HG03457 (cell line): ENCODE data around the gene GATAD2A.

Experiments used
- ATAC-seq: cut with Tn5 transposase; IDR thresholded peaks from one replicate; pipeline ENCODE4 v1.9.1; 2021; ENCODE audit warnings: moderate number of reproducible peaks; ENCODE audit not compliant: unreplicated experiment

Gene GATAD2A

DNA sequence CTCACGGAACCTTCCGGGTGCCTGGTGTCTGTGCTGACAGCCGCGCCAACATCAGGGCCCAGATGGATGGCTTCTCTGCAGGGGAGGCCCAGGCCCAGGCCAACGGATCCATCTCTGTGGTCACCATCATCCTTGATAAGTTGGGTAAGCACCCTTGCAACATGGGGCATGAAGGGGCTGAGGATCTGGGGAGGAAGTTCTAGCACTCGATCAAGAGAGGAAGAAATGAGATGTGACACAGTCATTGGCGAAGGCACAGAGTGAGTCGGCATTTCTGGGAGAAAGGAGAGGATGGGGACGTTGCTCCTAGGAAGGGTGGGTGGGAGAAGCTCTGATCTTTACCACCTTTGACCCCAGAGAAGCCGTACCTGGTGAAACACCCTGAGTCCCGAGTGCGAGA is 137.0 kb downstream of the GATAD2A start:
- no peak for ATAC-seq

GRCh38 chr19:19543101-19543500 is 137.6 kb downstream of the GATAD2A start:
- no peak for ATAC-seq

DNA sequence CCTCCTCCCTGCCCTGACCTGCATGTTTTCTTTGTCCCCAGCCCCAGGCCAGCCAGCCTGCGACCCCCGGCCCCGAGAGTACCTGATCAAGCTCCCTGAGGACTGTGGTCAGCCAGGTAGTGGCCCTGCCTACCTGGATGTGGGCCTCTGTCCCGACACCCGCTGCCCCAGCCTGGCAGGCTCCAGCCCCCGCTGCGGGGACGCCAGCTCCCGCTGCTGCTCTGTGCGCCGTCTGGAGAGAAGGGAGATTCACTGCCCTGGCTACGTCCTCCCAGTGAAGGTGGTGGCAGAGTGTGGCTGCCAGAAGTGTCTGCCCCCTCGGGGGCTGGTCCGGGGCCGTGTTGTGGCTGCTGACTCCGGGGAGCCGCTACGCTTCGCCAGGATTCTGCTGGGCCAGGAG is 138.2 kb downstream of the GATAD2A start:
- ATAC-seq = no peak

- no peak for ATAC-seq
Measured at GRCh38 chr19:19544257-19544953, 138.9 kb downstream of the GATAD2A start.

- ATAC-seq = no peak
Measured at GRCh38 chr19:19544954-19545591, 139.6 kb downstream of the GATAD2A start.

DNA sequence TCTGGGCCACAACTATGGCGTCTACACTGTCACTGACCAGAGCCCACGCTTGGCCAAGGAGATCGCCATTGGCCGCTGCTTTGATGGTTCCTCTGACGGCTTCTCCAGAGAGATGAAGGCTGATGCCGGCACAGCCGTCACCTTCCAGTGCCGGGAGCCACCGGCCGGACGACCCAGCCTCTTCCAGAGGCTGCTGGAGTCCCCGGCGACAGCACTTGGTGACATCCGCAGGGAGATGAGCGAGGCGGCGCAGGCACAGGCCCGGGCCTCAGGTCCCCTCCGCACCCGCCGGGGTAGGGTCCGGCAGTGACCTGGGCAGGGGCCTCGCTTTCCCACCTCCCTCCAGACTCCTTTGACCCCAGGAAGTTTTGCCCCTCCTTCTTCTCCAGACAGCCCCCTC is 140.2 kb downstream of the GATAD2A start:
- ATAC-seq = no peak

DNA sequence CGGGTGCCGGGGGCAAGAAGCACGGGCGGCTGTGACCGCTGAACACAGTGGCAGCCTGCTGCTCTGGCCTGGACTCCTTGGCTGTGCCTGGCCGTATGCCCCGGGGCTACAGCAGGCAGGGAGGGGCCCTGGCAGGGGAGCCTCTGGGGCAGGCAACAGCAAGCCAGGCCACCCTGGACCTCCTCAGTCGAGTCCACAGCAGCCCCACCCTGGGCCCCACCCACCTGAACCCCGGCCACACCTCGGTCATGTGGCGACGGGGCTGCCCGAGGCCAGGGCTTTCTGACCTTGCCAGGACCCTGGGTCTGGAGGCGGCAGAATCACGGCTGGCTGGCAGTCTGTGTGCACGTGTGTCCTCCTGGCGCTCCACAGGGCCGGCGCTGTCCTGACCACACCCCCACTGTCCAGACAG is 141.3 kb downstream of the GATAD2A start:
- no peak for ATAC-seq

DNA sequence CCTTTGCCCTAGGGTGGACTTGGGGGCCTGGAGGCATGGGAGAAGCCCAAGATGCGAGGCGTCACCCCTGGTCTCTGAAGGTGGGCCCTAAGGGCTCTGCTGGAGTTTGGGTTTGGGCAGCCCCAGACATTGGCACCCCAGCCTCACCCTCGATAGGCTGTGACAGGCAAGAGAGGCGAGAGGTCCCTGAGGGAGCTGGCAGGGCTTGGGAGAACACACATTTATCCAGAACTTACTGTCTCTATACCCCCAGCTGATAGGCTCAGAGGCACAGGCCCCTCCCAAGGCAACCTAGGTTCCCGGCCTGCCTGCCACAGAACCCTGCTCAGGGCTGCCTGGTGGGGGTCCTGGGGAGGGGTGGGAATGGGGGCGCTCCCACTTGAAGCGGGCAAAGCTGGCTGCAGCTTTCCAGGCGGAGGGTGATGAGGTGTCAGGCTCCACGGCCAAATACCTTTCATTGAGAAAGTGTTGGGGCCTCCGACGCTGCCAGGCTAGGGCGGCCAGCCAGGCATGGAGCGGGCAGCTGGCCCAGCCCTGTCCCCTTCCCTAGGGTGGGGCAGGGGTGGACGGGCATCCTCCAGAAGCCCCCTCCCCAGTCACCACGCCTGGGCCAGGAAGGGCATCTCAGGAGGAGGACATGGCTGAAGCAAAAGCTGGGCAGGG is 142.3 kb downstream of the GATAD2A start:
- ATAC-seq = no peak

DNA sequence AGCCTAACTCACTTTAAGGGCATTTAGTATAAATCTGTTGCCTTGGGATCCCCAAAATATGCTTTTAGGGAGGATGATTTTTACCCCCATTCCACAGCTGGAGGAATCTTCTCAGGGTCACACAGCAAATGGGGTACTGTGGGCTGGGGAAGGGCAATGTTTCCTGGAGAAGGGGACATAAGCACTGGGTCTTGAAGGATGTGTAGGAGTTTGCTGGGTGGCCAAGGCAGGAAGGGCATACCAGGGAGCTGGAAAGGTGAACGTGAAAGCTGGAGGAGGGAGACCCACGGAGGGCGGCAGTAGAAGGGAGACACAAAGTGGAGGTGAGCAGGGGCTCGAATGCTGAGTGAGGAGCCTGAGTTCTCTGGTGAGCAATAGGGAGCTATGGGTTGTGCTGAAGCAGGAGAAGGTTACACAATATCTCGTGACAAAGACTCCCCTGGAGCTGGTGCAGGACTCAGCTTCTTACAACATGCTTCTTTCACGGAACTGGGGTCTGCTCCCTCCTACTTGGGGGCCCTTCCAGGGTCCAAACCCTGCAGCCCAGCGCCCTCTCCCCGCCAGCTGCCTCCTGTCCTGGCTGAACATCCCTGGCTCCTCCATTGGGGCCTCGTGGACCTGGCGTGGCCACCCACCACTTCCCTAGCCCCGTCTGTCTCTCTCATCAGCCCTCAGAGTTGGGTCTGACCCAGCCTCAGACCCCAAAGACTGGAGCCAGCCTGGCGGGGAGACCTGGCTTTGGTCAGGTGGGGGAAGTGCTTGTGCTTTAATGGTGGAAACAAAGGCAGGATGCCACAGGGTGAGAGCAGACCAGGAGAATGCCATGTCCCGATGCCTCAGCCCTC is 143.7 kb downstream of the GATAD2A start:
- ATAC-seq = no peak

DNA sequence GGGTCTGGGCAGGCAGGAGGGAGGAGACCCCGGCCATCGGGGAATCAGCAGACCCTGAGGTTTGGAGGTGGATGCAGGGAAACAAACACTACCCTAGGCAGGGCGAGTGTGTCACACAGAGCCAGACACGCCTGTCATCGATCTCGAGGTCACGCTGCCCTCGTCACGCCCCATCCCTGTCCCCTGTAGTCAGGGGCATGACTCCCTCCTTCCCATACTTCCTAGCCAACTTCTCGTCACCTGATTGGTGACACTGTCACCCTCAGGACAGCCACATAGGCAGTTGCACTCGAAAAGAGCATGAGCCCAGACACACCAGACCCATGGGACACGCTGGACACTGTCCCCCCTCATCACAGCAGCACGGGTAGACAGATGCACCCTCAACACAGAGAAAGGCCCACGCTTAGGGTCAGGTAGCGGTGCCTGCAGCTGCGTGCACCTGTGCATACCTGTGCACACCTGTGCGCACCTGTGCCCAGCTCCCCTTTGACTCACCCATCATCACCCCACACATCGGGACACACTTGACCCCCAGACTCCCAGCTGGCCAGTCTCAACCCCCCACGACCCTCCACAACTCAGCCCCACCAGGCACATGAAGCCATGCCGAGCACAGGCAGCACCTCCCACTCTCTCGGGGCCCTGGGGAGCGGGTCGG is 144.5 kb downstream of the GATAD2A start:
- ATAC-seq = no peak

GRCh38 chr19:19550485-19550929 is 145.0 kb downstream of the GATAD2A start:
- ATAC-seq = no peak

- no peak for ATAC-seq
Measured at GRCh38 chr19:19550972-19551852, 145.7 kb downstream of the GATAD2A start.

GRCh38 chr19:19551853-19552192 is 146.3 kb downstream of the GATAD2A start:
- ATAC-seq = no peak

- ATAC-seq = no peak
Measured at GRCh38 chr19:19552798-19553197, 147.3 kb downstream of the GATAD2A start.

- no peak for ATAC-seq
Measured at GRCh38 chr19:19553670-19554069, 148.2 kb downstream of the GATAD2A start.

GRCh38 chr19:19554074-19555023 is 148.9 kb downstream of the GATAD2A start:
- ATAC-seq = no peak

DNA sequence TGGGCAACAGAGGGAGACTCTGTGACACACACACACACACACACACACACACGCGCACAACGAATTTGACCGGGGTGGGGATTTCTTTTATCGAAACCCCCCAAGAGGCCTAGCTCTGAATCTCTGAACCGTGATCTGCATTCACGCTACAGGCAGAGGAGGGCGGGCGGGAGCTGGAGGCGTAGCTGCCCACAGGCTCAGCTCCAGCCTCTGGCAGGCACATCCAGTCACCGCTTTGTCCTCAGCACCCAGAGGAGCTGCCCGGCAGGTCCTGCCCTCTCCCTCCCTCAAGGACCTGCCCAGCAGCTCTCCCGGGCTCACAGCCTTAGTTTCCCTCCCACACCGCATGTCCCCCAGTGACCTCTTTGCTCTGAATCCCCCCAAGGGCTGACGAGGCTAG is 152.6 kb downstream of the GATAD2A start:
- ATAC-seq = no peak
